PC-3 (cell line): ENCODE measurements around the gene DBNDD2. TPM values are rescaled to one million over a fixed set of nuclear protein-coding genes. Genes with fewer than 3 reads are reported as not detected.

Source experiments
- ATAC-seq: fragments of 200-7000 bp; cut with Tn5 transposase; 2 replicates; pipeline ENCODE4 v1.9.1; 2020; ENCODE audit warnings: mild to moderate bottlenecking, moderate library complexity
- BruUV-seq: library from RNA; stranded (reverse); fragments of 400-500 nt; replicated peaks from 2 replicates; lab custom pipeline; 2021; lab: Mats Ljungman, UMichigan
- CTCF ChIA-PET: fragments of 300-600 bp; sonication (Branson Sonifier 250); formaldehyde crosslinking; loops from one replicate; lab custom pipeline; 2022; ENCODE audit warnings: antibody characterized with exemption; lab: Charles Lee
- POLR2A ChIA-PET: fragments of 300-600 bp; sonication (Branson Sonifier 250); formaldehyde crosslinking; loops from one replicate; lab custom pipeline; 2022; ENCODE audit warnings: antibody characterized with exemption; ENCODE audit not compliant: unreplicated experiment; lab: Charles Lee
- DNase-seq: peaks from one replicate; pipeline ENCODE4 v3.0.0-alpha.2; 2015
- H2AFZ ChIP-seq: fragments of 300-600 bp; sonication (generic); 2 replicates; pipeline ENCODE4 v1.6.0; 2016; ENCODE audit warnings: antibody characterized with exemption, low read length
- H3F3A ChIP-seq: fragments of 300-600 bp; sonication (generic); one replicate; pipeline ENCODE4 v1.6.0; 2017; ENCODE audit warnings: antibody characterized with exemption, low read length, control low read depth, mild to moderate bottlenecking; ENCODE audit not compliant: unreplicated experiment
- H3K27ac ChIP-seq: fragments of 300-600 bp; sonication (generic); 2 replicates; pipeline ENCODE4 v1.5.1; 2016; ENCODE audit warnings: mild to moderate bottlenecking, low read length
- H3K27me3 ChIP-seq: fragments of 300-600 bp; sonication (generic); 2 replicates; pipeline ENCODE4 v1.6.1; 2016; ENCODE audit warnings: low read length, mixed read lengths
- H3K36me3 ChIP-seq: fragments of 300-600 bp; sonication (generic); 2 replicates; pipeline ENCODE4 v1.6.1; 2016; ENCODE audit warnings: low read depth, mixed run types, low read length, mixed read lengths
- H3K4me1 ChIP-seq: fragments of 300-600 bp; sonication (generic); 2 replicates; pipeline ENCODE4 v1.5.1; 2016; ENCODE audit warnings: low read length; ENCODE audit not compliant: insufficient read depth
- H3K4me2 ChIP-seq: fragments of 300-600 bp; sonication (generic); 2 replicates; pipeline ENCODE4 v1.6.0; 2016; ENCODE audit warnings: low read length
- H3K4me3 ChIP-seq: fragments of 300-600 bp; sonication (generic); 2 replicates; pipeline ENCODE4 v1.5.1; 2016; ENCODE audit warnings: mild to moderate bottlenecking, low read length, mixed read lengths
- H3K79me2 ChIP-seq: fragments of 300-600 bp; sonication (generic); 2 replicates; pipeline ENCODE4 v1.6.1; 2017; ENCODE audit warnings: low read length, mixed read lengths
- H3K9ac ChIP-seq: fragments of 300-600 bp; sonication (generic); 2 replicates; pipeline ENCODE4 v1.6.0; 2016; ENCODE audit warnings: mild to moderate bottlenecking, low read length
- H3K9me2 ChIP-seq: fragments of 300-600 bp; sonication (generic); replicated peaks from 2 replicates; pipeline ENCODE4 v1.6.1; 2016; ENCODE audit warnings: mixed run types, low read length, mixed read lengths
- H3K9me3 ChIP-seq: fragments of 300-600 bp; sonication (generic); 2 replicates; pipeline ENCODE4 v1.6.1; 2016; ENCODE audit warnings: low read length, mixed read lengths
- H4K20me1 ChIP-seq: fragments of 300-600 bp; sonication (generic); 2 replicates; pipeline ENCODE4 v1.6.1; 2016; ENCODE audit warnings: low read length, mixed read lengths
- EZH2 ChIP-seq: fragments of 300-600 bp; sonication (generic); IDR thresholded peaks from one replicate; pipeline ENCODE4 v1.6.1; 2017; ENCODE audit warnings: antibody characterized with exemption, mild to moderate bottlenecking, low read length; ENCODE audit not compliant: unreplicated experiment
- EZH2phosphoT487 ChIP-seq: fragments of 300-600 bp; sonication (generic); IDR thresholded peaks from 2 replicates; pipeline ENCODE4 v1.6.1; 2018; ENCODE audit warnings: mild to moderate bottlenecking, antibody characterized with exemption, low read length, borderline replicate concordance
- intact Hi-C: fragments of 100-400 bp; cut with micrococcal nuclease; formaldehyde crosslinking; loops from 2 replicates; pipeline ENCODE4 v1.9.0; 2023
- total RNA-seq: library from RNA; depleted of rRNA; stranded (reverse); fragments of >200 nt; gene quantifications from 2 replicates; pipeline ENCODE4 v1.2.3, GENCODE V29; 2014
- TF ChIP-seq, protein P1 (sequence below): fragments of 300-600 bp; sonication (generic); conservative IDR thresholded peaks from 2 replicates; pipeline ENCODE4 v1.5.1; 2017; ENCODE audit warnings: antibody characterized with exemption, low read depth, mild to moderate bottlenecking, low read length

Gene DBNDD2
- total RNA-seq, 1 experiment from 2014 or later: 8.5 TPM

- H2AFZ ChIP-seq: peak overlapping the region; percentile 93
- H3K27me3 ChIP-seq: no peaks in the 10 kb centered on the region
- peak overlapping the region; percentile 30 for H3K27ac ChIP-seq
- peaks cover 20% of the 10 kb centered on the region for H3K4me1 ChIP-seq
- CTCF ChIA-PET: interaction anchor here (0.9 kb wide), 1 partner anchor 38 kb away, joined by 4 read pairs; no protein-coding TSS in a partner anchor
- POLR2A ChIA-PET: interaction anchor here (1.0 kb wide), 1 partner anchor 9 kb away, joined by 5 read pairs; the partner anchor contains the start of gene PIGT
- BruUV-seq: no TSS peak
- intact Hi-C loops: no loop called here
- H3K36me3 ChIP-seq: no peaks in the 10 kb centered on the region
- H3K4me3 ChIP-seq: peak overlapping the region; percentile 88
- H3K9ac ChIP-seq: peak overlapping the region; percentile 80
- DNase-seq: peak; percentile 52
- ATAC-seq: peak; percentile 35
- no peaks in the 10 kb centered on the region for H3K9me3 ChIP-seq
- no peak for TF ChIP-seq EZH2
- TF ChIP-seq, protein P1, sequence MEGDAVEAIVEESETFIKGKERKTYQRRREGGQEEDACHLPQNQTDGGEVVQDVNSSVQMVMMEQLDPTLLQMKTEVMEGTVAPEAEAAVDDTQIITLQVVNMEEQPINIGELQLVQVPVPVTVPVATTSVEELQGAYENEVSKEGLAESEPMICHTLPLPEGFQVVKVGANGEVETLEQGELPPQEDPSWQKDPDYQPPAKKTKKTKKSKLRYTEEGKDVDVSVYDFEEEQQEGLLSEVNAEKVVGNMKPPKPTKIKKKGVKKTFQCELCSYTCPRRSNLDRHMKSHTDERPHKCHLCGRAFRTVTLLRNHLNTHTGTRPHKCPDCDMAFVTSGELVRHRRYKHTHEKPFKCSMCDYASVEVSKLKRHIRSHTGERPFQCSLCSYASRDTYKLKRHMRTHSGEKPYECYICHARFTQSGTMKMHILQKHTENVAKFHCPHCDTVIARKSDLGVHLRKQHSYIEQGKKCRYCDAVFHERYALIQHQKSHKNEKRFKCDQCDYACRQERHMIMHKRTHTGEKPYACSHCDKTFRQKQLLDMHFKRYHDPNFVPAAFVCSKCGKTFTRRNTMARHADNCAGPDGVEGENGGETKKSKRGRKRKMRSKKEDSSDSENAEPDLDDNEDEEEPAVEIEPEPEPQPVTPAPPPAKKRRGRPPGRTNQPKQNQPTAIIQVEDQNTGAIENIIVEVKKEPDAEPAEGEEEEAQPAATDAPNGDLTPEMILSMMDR: 0 out of 2 replicates have a peak, but pooled peaks have one; percentile 21
- H3K9me2 ChIP-seq: no peaks in the 10 kb centered on the region
- H3K79me2 ChIP-seq: no peaks in the 10 kb centered on the region
- H3F3A ChIP-seq: no peaks in the 10 kb centered on the region
- H3K4me2 ChIP-seq: peak overlapping the region; percentile 99
- H4K20me1 ChIP-seq: no peaks in the 10 kb centered on the region
Measured at GRCh38 chr20:45406260-45407066, 1.6 kb upstream of the DBNDD2 start.

DNA sequence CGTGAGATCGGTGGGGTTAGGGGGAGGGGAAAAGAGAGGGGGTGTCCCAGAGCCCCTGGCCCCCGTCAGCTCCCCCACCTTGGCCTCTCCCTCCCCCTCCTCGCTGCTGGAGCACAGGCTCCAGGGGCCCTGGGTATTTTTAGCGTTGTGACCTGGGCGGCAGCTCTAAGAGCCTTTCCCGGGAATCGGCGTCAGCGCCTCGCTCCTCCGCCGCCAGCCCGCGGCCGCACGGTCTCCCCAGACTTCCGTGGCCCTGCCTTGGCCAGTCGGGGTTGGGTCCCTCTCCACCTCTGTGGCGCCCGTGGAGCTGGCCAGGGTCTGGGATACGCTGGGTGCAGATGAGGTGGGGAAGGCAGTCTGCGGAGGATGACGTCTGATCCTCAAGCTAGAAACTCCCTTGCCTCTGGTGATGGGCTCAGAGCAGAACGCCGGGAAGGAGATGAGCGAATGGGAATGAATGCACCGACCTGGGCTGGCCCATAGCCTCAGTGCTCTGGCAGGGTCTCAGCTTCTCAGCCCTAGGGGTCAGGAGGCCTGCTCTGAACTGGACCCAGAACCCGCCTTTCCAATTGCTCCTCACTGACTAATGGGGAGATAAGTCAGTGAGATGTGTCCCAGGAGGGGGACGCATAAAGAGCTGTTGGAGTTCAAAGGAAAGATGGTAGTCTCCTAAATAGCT, 883 bp upstream of the DBNDD2 start:
- Histone ChIP-seq H2AFZ (no peak overlapping the region), H3K9me3 (no peaks in the 10 kb centered on the region), H4K20me1 (no peaks in the 10 kb centered on the region), H3F3A (no peaks in the 10 kb centered on the region), H3K9ac (peak overlapping the region; percentile 80; the same call in 1 of the 2 replicates), H3K9me2 (no peaks in the 10 kb centered on the region), H3K79me2 (no peaks in the 10 kb centered on the region), H3K36me3 (no peaks in the 10 kb centered on the region), H3K4me1 (peaks cover 20% of the 10 kb centered on the region), H3K27ac (no peak overlapping the region), H3K4me2 (peak overlapping the region; percentile 99), H3K27me3 (no peaks in the 10 kb centered on the region), H3K4me3 (peak overlapping the region; percentile 88)
- ATAC-seq (no peak), DNase-seq (no peak)
- POLR2A ChIA-PET: interaction anchor here (1.0 kb wide), 1 partner anchor 8 kb away, joined by 5 read pairs; the partner anchor contains the start of gene PIGT
- BruUV-seq: TSS peak; percentile 28
- TF ChIP-seq EZH2phosphoT487: no peak
- TF ChIP-seq, protein P1: no peak
- TF ChIP-seq EZH2: no peak
- CTCF ChIA-PET: no interaction called here
- intact Hi-C loops: no loop called here
